Dedifferentiated amniotic fluid mesenchymal stem cell (primary cell): ENCODE data around the gene WNT3.

Experiments used
- DNase-seq: peaks from one replicate; pipeline ENCODE4 v3.0.0-alpha.2; 2016; ENCODE audit errors: extremely low spot score

WNT3 gene

DNA sequence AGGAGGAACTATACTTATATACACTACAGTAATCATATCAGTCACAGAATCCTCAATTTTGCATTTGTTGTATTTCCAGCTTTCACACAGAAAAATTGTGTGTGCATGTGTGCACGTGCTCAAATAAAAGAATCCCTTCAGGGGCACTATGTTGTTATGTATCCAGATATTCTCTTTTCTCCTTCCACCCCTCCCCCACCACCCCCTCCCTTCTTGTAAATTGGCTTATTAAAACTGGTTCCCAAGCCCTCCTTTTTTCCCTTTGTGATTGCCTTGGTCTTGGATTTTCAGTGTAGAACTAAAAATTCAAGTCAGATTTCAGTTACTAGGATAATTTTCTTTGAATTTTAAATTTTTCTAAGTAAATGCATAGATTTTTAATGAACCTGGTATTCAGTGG is 86.3 kb downstream of the WNT3 start:
- DNase-seq: no peak

DNA sequence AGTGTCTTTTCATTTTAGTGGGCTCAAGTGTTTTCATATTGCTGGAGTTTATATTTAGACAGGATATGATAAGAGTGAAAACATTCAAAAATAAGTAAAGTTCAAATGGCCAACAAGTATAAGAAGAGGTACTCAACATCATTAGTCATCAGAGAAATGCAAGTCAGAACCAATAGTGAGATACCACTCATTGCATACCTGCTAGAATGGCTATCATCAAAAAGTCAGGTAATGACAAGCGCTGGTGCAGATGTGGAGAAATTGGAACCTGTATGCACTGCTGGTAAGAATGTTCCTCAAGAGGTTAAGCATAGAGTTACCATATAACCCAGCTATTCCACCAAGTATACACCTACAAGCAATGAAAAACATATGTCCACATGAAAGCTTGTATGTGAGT is 87.8 kb downstream of the WNT3 start:
- DNase-seq: no peak

DNA sequence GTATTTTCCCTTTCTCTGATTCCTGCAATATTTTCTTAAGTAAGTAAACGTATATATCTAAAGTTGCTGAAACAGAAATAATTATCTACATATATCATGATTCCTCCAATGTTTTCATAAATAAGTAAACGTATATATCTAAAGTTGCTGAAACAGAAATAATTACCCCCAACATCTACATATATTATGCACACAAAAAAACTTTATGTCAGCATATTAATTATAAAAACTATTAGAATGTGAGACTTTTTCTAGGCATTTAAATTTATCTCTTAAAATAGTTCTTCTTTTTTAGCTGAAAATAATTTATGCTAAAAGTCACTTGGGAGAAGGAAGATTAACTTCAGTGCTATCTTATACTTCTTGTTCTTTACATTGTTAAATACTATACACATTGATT is 88.5 kb downstream of the WNT3 start:
- DNase-seq: no peak

DNA sequence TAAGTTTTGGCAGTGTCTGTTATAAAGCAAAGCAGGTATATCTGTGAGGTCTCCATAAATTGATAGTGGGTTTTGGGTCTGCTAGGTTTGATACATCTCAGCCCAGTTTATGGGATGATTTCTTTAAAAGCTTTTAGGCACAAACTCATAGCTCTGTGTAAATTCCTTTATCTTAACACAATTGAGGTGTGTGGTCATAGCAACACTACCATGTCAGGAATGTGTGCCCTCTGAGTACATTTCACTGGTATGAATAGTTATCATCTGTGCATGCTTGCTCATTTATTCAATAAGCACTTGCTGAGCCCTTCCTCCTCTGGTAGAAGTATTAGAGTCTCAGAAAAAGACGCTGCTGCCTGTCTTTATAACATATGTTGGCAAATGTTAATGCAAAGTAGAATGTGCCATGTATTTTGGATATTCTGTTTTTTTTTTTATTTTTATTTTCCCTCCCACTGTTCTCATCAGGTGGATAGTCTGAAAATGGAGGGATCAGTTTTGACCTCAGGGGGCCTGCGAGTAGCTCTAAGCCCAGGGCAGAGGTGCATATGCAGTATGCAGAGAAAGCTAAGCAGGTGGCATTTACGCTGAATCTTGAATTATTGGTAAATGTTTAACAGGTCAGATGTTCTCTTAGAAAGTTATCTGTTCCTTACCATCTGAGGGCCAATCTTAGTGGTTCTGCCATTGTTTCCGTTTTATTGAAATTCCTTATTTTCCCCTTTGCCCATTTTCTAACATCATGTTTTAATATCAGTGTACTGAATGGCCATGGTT is 90.7 kb downstream of the WNT3 start:
- peak; percentile 57 for DNase-seq

DNA sequence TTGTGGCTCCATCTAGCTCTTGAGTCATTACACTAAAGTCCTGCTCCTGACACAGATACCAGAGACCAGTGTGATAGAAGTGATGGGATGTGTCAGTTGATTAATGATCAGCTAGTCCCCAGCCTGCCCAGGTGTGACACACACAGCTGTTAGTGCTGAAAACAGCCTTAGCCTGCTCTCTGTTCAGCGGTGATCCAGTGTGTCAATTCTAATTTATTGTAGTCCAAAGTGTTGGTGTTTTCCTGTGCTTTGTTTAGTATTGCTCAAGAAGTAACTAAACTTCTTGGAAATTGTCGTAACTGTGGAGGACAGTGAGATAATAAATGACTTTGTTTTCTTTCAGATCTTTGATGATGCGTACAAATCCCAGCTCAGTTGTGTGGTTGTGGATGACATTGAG is 92.3 kb downstream of the WNT3 start:
- DNase-seq: no peak

DNA sequence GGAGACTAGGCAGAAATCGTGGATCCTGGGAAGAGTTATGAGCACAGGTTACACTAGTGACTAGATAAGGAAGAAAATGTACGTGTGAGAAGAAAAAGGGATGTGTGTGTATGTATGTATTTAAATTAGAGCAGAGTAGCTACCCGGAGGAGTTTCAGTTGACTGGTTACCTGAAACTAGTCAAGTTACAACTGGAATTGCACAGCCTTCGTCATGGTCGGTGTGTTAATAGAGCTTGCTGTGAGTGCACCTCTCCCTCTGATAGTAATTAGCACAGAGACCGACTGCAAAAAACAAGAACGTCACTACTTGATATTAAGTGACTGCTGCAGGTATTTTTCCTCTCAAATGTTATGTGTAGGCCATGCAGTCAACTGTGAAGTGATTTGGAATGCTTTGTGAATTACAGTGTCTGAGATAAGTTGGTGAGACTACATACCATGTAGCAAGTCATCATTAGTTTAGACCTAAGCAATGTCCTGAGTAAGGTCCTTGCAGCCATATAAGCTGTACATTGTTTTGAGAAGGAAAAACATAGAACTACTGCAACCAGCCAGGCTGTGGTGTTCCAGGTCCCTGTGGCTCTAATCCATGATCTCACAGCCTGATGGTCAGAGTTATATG is 95.7 kb downstream of the WNT3 start:
- no peak for DNase-seq

DNA sequence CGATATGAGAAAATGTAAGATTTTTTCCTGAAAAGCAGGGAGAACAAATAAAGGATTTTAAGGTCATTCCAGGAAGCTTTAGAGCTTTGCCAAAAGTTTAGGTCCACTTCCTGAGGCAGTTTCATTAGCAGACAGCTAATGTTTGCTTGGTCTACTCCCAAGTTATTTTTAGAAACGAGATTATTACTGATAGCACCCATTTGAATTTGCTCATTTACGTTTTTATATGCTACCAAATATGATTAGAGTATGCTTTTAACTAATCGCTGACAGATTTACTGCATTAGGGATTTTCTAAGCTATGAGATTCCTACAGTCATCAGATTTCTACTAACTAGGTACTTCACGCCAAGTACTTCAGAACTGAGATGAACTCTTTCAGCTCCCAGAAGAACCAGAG is 98.1 kb downstream of the WNT3 start:
- no peak for DNase-seq

DNA sequence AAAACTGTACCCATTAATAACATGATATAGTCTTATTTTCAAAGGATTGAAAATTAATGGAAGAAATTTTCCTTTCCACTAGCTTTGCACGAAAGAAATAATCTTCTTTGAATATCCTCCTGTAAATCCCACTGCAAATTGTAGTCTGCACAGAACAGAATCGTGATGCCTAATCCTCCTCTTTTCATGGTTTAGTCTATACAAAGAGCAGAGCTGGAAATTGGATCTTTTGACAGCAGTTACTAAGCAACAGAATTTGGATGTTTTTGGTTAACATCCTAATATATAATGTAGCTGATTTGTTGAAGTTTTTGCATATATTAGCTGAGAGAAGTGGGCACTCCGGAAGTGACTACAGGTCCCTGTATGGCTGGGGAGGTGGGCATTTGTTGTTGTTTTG is 98.6 kb downstream of the WNT3 start:
- DNase-seq: no peak

DNA sequence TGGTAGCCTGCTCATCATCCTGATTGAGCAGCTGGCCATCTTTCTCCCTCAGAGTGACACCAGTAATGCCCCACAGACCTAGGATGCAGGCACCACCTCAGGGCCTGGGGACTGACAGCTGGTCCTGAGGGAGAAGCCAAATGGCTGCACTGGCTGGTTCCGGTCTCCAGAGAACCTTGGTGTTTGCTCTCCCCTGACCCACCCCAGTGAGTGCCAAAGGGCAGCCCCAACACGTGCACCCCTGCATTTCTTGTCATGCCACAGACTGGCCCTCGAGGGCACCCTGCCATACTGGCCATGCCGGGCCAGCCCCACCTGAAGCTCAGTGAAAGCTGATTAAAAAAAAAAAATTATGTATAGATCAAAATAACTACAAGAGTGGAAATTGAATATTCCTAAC is 100.5 kb downstream of the WNT3 start:
- DNase-seq: no peak
